IMR-90 (cell line): ENCODE measurements around the gene NFKB1. TPM values are rescaled to one million over a fixed set of nuclear protein-coding genes. Genes with fewer than 3 reads are reported as not detected.

Source experiments
- ATAC-seq: fragments of 200-7000 bp; cut with Tn5 transposase; 2 replicates; pipeline ENCODE4 v1.9.1; 2020; ENCODE audit warnings: low read depth, mild to moderate bottlenecking, moderate library complexity
- BruUV-seq: library from RNA; stranded (reverse); fragments of 400-500 nt; replicated peaks from 2 replicates; lab custom pipeline; 2021; lab: Mats Ljungman, UMichigan
- CTCF ChIA-PET: fragments of 300-600 bp; formaldehyde crosslinking; extraction: SDS; loops from one replicate; lab custom pipeline; 2021; ENCODE audit warnings: antibody characterized with exemption; lab: Yijun Ruan, JAX
- POLR2A ChIA-PET: fragments of 300-600 bp; sonication (Branson Sonifier 250); formaldehyde crosslinking; loops from one replicate; lab custom pipeline; 2022; ENCODE audit warnings: antibody characterized with exemption; ENCODE audit not compliant: unreplicated experiment; lab: Charles Lee
- DNase-seq: peaks from one replicate; pipeline ENCODE4 v3.0.0; 2013
- H2AFZ ChIP-seq: replicated peaks from 2 replicates; pipeline ENCODE3; 2013; ENCODE audit warnings: low read length, mild to moderate bottlenecking; ENCODE audit not compliant: poor library complexity
- H2AK5ac ChIP-seq: 2 replicates; pipeline ENCODE4 v1.6.1; 2013; ENCODE audit warnings: low read depth, low read length, inconsistent platforms
- H2AK9ac ChIP-seq: replicated peaks from 2 replicates; pipeline ENCODE3; 2013; ENCODE audit warnings: mild to moderate bottlenecking, low read depth, low read length, moderate library complexity; ENCODE audit not compliant: poor library complexity
- H2BK120ac ChIP-seq: 2 replicates; pipeline ENCODE4 v1.6.1; 2013; ENCODE audit warnings: low read depth, low read length, inconsistent platforms
- H2BK15ac ChIP-seq: 3 replicates; pipeline ENCODE4 v1.6.1; 2013; ENCODE audit warnings: low read depth, low read length, inconsistent platforms
- H2BK20ac ChIP-seq: 2 replicates; pipeline ENCODE4 v1.6.1; 2013; ENCODE audit warnings: low read depth, mild to moderate bottlenecking, inconsistent platforms, low read length, moderate library complexity
- H2BK5ac ChIP-seq: 2 replicates; pipeline ENCODE4 v1.6.1; 2013; ENCODE audit warnings: mild to moderate bottlenecking, low read depth, low read length, inconsistent platforms; ENCODE audit not compliant: poor library complexity, severe bottlenecking
- H3K14ac ChIP-seq: replicated peaks from 2 replicates; pipeline ENCODE4 v1.6.1; 2013; ENCODE audit warnings: low read depth, low read length, inconsistent platforms
- H3K18ac ChIP-seq: 2 replicates; pipeline ENCODE4 v1.6.1; 2013; ENCODE audit warnings: low read depth, low read length, control low read depth
- H3K23ac ChIP-seq: 2 replicates; pipeline ENCODE4 v1.6.1; 2013; ENCODE audit warnings: low read depth, low read length, inconsistent platforms
- H3K27ac ChIP-seq: 2 replicates; pipeline ENCODE4 v1.5.1; 2013; ENCODE audit warnings: mild to moderate bottlenecking, control low read depth, low read length; ENCODE audit not compliant: insufficient read depth
- H3K27me3 ChIP-seq: 2 replicates; pipeline ENCODE4 v1.6.1; 2013; ENCODE audit warnings: low read length; ENCODE audit not compliant: control insufficient read depth, insufficient read depth
- H3K36me3 ChIP-seq: 2 replicates; pipeline ENCODE4 v1.6.1; 2013; ENCODE audit warnings: low read length, mixed read lengths; ENCODE audit not compliant: control insufficient read depth, insufficient read depth
- H3K4ac ChIP-seq: 2 replicates; pipeline ENCODE4 v1.6.1; 2013; ENCODE audit warnings: low read depth, low read length, inconsistent platforms
- H3K4me1 ChIP-seq: 2 replicates; pipeline ENCODE4 v1.6.1; 2013; ENCODE audit warnings: low read length, mixed read lengths; ENCODE audit not compliant: control insufficient read depth, insufficient read depth
- H3K4me2 ChIP-seq: 2 replicates; pipeline ENCODE4 v1.6.1; 2013; ENCODE audit warnings: low read depth, mild to moderate bottlenecking, control low read depth, low read length, moderate library complexity
- H3K4me3 ChIP-seq: 2 replicates; pipeline ENCODE4 v1.5.1; 2013; ENCODE audit warnings: low read depth, mild to moderate bottlenecking, control low read depth, low read length, moderate library complexity; ENCODE audit not compliant: insufficient read depth
- H3K56ac ChIP-seq: 2 replicates; pipeline ENCODE4 v1.6.1; 2013; ENCODE audit warnings: low read length, inconsistent platforms; ENCODE audit not compliant: insufficient read depth; ENCODE audit errors: extremely low read depth
- H3K79me1 ChIP-seq, 2 experiments: 2 replicates each; pipeline ENCODE4 v1.6.1; 2013; ENCODE audit warnings: low read length in 2 of 2, inconsistent platforms in 1 of 2, low read depth in 1 of 2
- H3K9ac ChIP-seq: 2 replicates; pipeline ENCODE4 v1.6.1; 2013; ENCODE audit warnings: low read depth, low read length, control low read depth
- H3K9me1 ChIP-seq: 2 replicates; pipeline ENCODE4 v1.6.1; 2013; ENCODE audit warnings: low read length, inconsistent platforms; ENCODE audit not compliant: insufficient read depth
- H3K9me3 ChIP-seq: 2 replicates; pipeline ENCODE4 v1.6.1; 2013; ENCODE audit warnings: low read length; ENCODE audit not compliant: control insufficient read depth, insufficient read depth
- H4K20me1 ChIP-seq: 2 replicates; pipeline ENCODE4 v1.6.1; 2013; ENCODE audit warnings: low read length, inconsistent platforms; ENCODE audit not compliant: insufficient read depth
- H4K5ac ChIP-seq: 2 replicates; pipeline ENCODE4 v1.6.1; 2013; ENCODE audit warnings: mild to moderate bottlenecking, low read depth, low read length, control low read depth
- H4K8ac ChIP-seq, 2 experiments: 2 replicates each; pipeline ENCODE4 v1.6.1; 2013; ENCODE audit warnings: low read depth in 2 of 2, low read length in 2 of 2, control low read depth in 1 of 2, inconsistent platforms in 1 of 2
- H4K91ac ChIP-seq: 2 replicates; pipeline ENCODE4 v1.6.1; 2013; ENCODE audit warnings: low read depth, low read length, inconsistent platforms; ENCODE audit not compliant: insufficient read depth
- BHLHE40 ChIP-seq: fragments of 150-350 bp; IDR thresholded peaks from 2 replicates; pipeline ENCODE4 v1.6.1; 2016; ENCODE audit warnings: mild to moderate bottlenecking, low read depth, low read length
- CEBPB ChIP-seq: IDR thresholded peaks from 2 replicates; pipeline ENCODE4 v1.6.1; 2012; ENCODE audit warnings: low read depth, low read length, improper control_type of control experiment
- CHD1 ChIP-seq: IDR thresholded peaks from 2 replicates; pipeline ENCODE4 v1.6.1; 2012; ENCODE audit warnings: low read depth, low read length, improper control_type of control experiment
- CTCF ChIP-seq: conservative IDR thresholded peaks from 2 replicates; pipeline ENCODE4 v1.5.1; 2012; ENCODE audit warnings: mild to moderate bottlenecking, low read depth, low read length, improper control_type of control experiment
- MAFK ChIP-seq: IDR thresholded peaks from 2 replicates; pipeline ENCODE4 v1.6.1; 2012; ENCODE audit warnings: low read depth, low read length, improper control_type of control experiment
- MAZ ChIP-seq: IDR thresholded peaks from 2 replicates; pipeline ENCODE4 v1.6.1; 2012; ENCODE audit warnings: low read depth, mild to moderate bottlenecking, low read length, improper control_type of control experiment, moderate library complexity, borderline replicate concordance
- MXI1 ChIP-seq: IDR thresholded peaks from 2 replicates; pipeline ENCODE4 v1.6.1; 2012; ENCODE audit warnings: low read depth, mild to moderate bottlenecking, low read length, moderate library complexity, borderline replicate concordance
- RFX5 ChIP-seq: IDR thresholded peaks from 2 replicates; pipeline ENCODE4 v1.8.0; 2012; ENCODE audit warnings: low read depth, mild to moderate bottlenecking, low read length, moderate library complexity
- USF2 ChIP-seq: fragments of 150-350 bp; IDR thresholded peaks from 2 replicates; pipeline ENCODE4 v1.6.1; 2017; ENCODE audit warnings: mild to moderate bottlenecking, antibody characterized with exemption, low read length, low read depth
- WGBS, 2 experiments: methylation state at CpG; one replicate each; pipeline versions ENCODE4 v1.1.5 to v1.1.7; 2013; ENCODE audit warnings: missing lambda C conversion rate in 2 of 2; ENCODE audit not compliant: insufficient read length in 1 of 2; ENCODE audit errors: extremely low coverage in 2 of 2; 5-methylcytosine and 5-hydroxymethylcytosine counted together
- dilution Hi-C: fragments of 300-500 bp; cut with HindIII; formaldehyde crosslinking; loops from one replicate; pipeline ENCODE4 v1.14.3; 2018; ENCODE audit warnings: low sequenced_read_pairs; ENCODE audit not compliant: unreplicated experiment
- in situ Hi-C: fragments of 300-500 bp; cut with MboI; formaldehyde crosslinking; loops from 3 replicates; pipeline ENCODE4 v1.14.3; 2019; ENCODE audit warnings: low sequenced_read_pairs, inconsistent platforms, mixed read lengths
- intact Hi-C: fragments of 100-400 bp; cut with micrococcal nuclease; formaldehyde crosslinking; loops from 2 replicates; pipeline ENCODE4 v1.10.0; 2022
- polyA plus RNA-seq, 3 experiments: library from polyadenylated mRNA; depleted of rRNA; stranded (reverse); fragments of >200 nt; gene quantifications; 2 replicates each; pipeline ENCODE4 v1.2.3, GENCODE V29; 2012; ENCODE audit warnings: low replicate concordance in 1 of 3
- total RNA-seq: library from RNA; depleted of rRNA; stranded (reverse); fragments of >200 nt; gene quantifications from 2 replicates; pipeline ENCODE4 v1.2.3, GENCODE V29; 2012

The NFKB1 gene
- total and polyA plus RNA-seq, 2 of the 4 experiments (the other 2 are of a cell fraction) = 19.8 to 24.6 TPM

GRCh38 chr4:102514298-102514964, 13.3 kb downstream of the NFKB1 start:
- H3K18ac ChIP-seq = no peak overlapping the region
- H4K8ac ChIP-seq = no peak overlapping the region
- no peak overlapping the region for H3K27ac ChIP-seq
- H3K23ac ChIP-seq = no peak overlapping the region
- H3K4me2 ChIP-seq = no peak overlapping the region
- H2AK9ac ChIP-seq = no peak overlapping the region
- in situ Hi-C loops (no loop called here), intact Hi-C loops (no loop called here), dilution Hi-C loops (no loop called here)
- ChIA-PET POLR2A (no interaction called here), CTCF (no interaction called here)
- WGBS, 2 experiments = 80% methylated on average over 1 of the region's 6 CpGs; no CpG with 5 or more reads in 1 of the 2 experiments
- no peak overlapping the region for H3K56ac ChIP-seq
- DNase-seq (no peak), ATAC-seq (no peak)
- no peaks in the 10 kb centered on the region for H3K4me1 ChIP-seq
- H4K20me1 ChIP-seq = peaks cover 16% of the 10 kb centered on the region
- no TSS peak for BruUV-seq
- H2BK15ac ChIP-seq = no peak overlapping the region
- no peak overlapping the region for H3K14ac ChIP-seq
- no peak overlapping the region for H4K91ac ChIP-seq
- no peak overlapping the region for H2BK20ac ChIP-seq
- H2BK5ac ChIP-seq = no peak overlapping the region
- H3K9me3 ChIP-seq = no peaks in the 10 kb centered on the region
- H3K9me1 ChIP-seq = 0 out of 2 replicates have a peak, but pooled peaks cover 8% of the 10 kb centered on the region
- no peak overlapping the region for H3K9ac ChIP-seq
- H3K36me3 ChIP-seq = no peaks in the 10 kb centered on the region; the same call in 1 of the 2 replicates
- H3K4ac ChIP-seq = no peak overlapping the region
- no peak overlapping the region for H3K4me3 ChIP-seq
- no peak overlapping the region for H2AK5ac ChIP-seq
- H3K79me1 ChIP-seq = peaks cover 26 to 45% of the 10 kb centered on the region in 2 experiments
- TF ChIP-seq MAFK (no peak), MXI1 (no peak), CHD1 (no peak), BHLHE40 (no peak), CTCF (no peak), RFX5 (no peak), MAZ (no peak), USF2 (no peak), CEBPB (no peak)
- H2BK120ac ChIP-seq = no peak overlapping the region
- no peak overlapping the region for H2AFZ ChIP-seq
- H3K27me3 ChIP-seq = no peaks in the 10 kb centered on the region
- no peak overlapping the region for H4K5ac ChIP-seq
